ENCODE measurements around the gene ETF1.

Gene ETF1

GRCh38 chr5:138459311-138459933, 83.6 kb downstream of the ETF1 start:
- DNase-seq: peak; percentile 79 to 83

- DNase-seq: no peak
Observed at GRCh38 chr5:138458856-138459255, 84.2 kb downstream of the ETF1 start.

GRCh38 chr5:138458384-138458783, 84.7 kb downstream of the ETF1 start:
- no peak for DNase-seq

DNA sequence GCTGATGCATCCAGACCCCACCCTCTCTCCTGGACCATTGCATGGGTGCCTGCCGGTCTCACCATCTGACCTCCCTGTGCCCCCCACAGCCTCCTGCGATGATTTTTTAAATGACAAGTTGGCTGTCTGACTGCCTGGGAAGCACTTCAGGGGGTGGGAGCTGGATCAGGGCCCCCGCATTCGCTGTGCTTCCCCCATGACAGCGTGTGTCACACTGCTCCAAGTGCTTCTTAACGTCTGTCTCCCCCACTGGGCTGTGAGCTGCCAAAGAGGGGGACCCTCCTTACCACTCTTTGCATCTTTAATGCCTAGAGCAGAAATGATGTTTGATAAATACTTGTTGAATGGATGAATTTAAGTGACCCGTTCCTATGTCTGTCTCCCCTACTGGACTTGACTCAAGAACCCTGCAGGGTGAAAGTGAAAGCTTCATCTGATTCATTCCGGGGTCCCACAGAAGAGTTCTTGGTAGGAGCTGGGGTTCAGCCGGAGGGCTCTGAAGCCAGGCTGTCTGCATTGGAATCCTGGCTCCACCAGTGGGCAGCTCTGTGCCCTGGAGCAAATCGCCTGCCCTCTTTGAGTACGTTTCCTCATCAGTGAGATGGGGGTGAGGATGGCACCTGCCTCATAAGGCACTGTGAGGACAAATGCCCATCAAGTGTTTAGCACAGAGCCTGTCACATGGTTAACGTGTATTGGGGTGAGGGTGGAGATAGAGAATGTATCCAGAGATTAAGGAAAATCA, 85.3 kb downstream of the ETF1 start:
- no peak for DNase-seq
